B cell (primary cell): ENCODE results near the gene PLD5. TPM values are rescaled to one million over a fixed set of nuclear protein-coding genes. Genes with fewer than 3 reads are reported as not detected.

Experiments
- ATAC-seq: fragments of 200-7000 bp; cut with Tn5 transposase; one replicate; pipeline ENCODE4 v1.10.0; 2021; ENCODE audit warnings: low read depth, mild to moderate bottlenecking, moderate number of reproducible peaks, moderate library complexity
- CTCF ChIA-PET: fragments of 350-600 bp; sonication (Branson Sonifier 250); formaldehyde crosslinking; loops from one replicate; lab custom pipeline; 2021; ENCODE audit warnings: antibody characterized with exemption, inconsistent platforms; lab: Charles Lee
- POLR2A ChIA-PET: fragments of 350-600 bp; sonication (Branson Sonifier 250); formaldehyde crosslinking; loops from one replicate; lab custom pipeline; 2021; ENCODE audit warnings: antibody characterized with exemption; lab: Charles Lee
- DNase-seq: peaks from one replicate; pipeline ENCODE4 v3.0.0; 2013
- H2AFZ ChIP-seq: 2 replicates; pipeline ENCODE4 v1.6.1; 2012; ENCODE audit warnings: mild to moderate bottlenecking, low read depth, low read length; ENCODE audit not compliant: insufficient read depth, poor library complexity, severe bottlenecking
- H3K27ac ChIP-seq, 2 donors: 1 replicate in 1 of 2; 2 replicates in 1 of 2; pipeline ENCODE4 v1.5.1; 2012 to 2013; ENCODE audit warnings: low read length in 2 of 2, mild to moderate bottlenecking in 2 of 2, moderate library complexity in 1 of 2
- H3K27me3 ChIP-seq, 4 experiments: fragments of 200-600 bp in 1 of 4; sonication (generic) in 1 of 4; replicated peaks in 1 of 4; 1 replicate in 2 of 4; 2 replicates in 2 of 4; pipeline versions ENCODE4 v1.6.1 to v1.7.0; 2013 to 2016; ENCODE audit warnings: low read length in 3 of 4, mild to moderate bottlenecking in 2 of 4, mixed read lengths in 1 of 4, moderate library complexity in 1 of 4; ENCODE audit not compliant: insufficient read depth in 4 of 4, control insufficient read depth in 3 of 4; ENCODE audit errors: control extremely low read depth in 1 of 4
- H3K36me3 ChIP-seq, 2 experiments: replicated peaks in 1 of 2; 1 replicate in 1 of 2; 2 replicates in 1 of 2; pipeline versions ENCODE4 v1.6.1 to v1.7.1; 2013; ENCODE audit warnings: low read length in 1 of 2; ENCODE audit not compliant: insufficient read depth in 2 of 2, control insufficient read depth in 1 of 2; ENCODE audit errors: control extremely low read depth in 1 of 2, extremely low read depth in 1 of 2
- H3K4me1 ChIP-seq, 2 donors: fragments of 200-600 bp in 1 of 2; sonication (generic) in 1 of 2; 1 replicate in 1 of 2; 2 replicates in 1 of 2; pipeline versions ENCODE4 v1.5.1 to v1.6.1; 2013 to 2017; ENCODE audit warnings: low read length in 2 of 2; ENCODE audit not compliant: control insufficient read depth in 2 of 2, insufficient read depth in 2 of 2
- H3K4me2 ChIP-seq: replicated peaks from 2 replicates; pipeline ENCODE3; 2012; ENCODE audit warnings: mild to moderate bottlenecking, low read depth, low read length; ENCODE audit not compliant: poor library complexity, severe bottlenecking
- H3K4me3 ChIP-seq, 5 experiments: fragments of 200-600 bp in 1 of 5; sonication (generic) in 1 of 5; 1 replicate in 3 of 5; 2 replicates in 2 of 5; pipeline versions ENCODE4 v1.5.1 to v1.7.0; 2011 to 2016; ENCODE audit warnings: low read length in 4 of 5, mild to moderate bottlenecking in 4 of 5, low read depth in 2 of 5, control low read depth in 1 of 5, moderate library complexity in 1 of 5; ENCODE audit not compliant: insufficient read depth in 1 of 5; ENCODE audit errors: control extremely low read depth in 1 of 5, extremely low read depth in 1 of 5
- H3K79me2 ChIP-seq: fragments of 200-600 bp; sonication (generic); one replicate; pipeline ENCODE4 v1.6.0; 2016; ENCODE audit warnings: low read length; ENCODE audit not compliant: control insufficient read depth, insufficient read depth
- H3K9ac ChIP-seq: fragments of 200-600 bp; sonication (generic); 2 replicates; pipeline ENCODE4 v1.6.1; 2017; ENCODE audit warnings: mild to moderate bottlenecking, low read length, moderate library complexity
- H3K9me3 ChIP-seq, 3 donors: one replicate each; pipeline versions ENCODE4 v1.6.1 to v1.7.1; 2013; ENCODE audit warnings: low read length in 2 of 3; ENCODE audit not compliant: control insufficient read depth in 2 of 3, insufficient read depth in 1 of 3; ENCODE audit errors: control extremely low read depth in 1 of 3
- H4K20me1 ChIP-seq: 2 replicates; pipeline ENCODE4 v1.6.0; 2012; ENCODE audit warnings: mild to moderate bottlenecking, low read length; ENCODE audit not compliant: insufficient read depth, control insufficient read depth, poor library complexity, severe bottlenecking
- H3K27ac Mint-ChIP-seq: one replicate; pipeline ENCODE4 v1.8.0; 2021; ENCODE audit warnings: mixed read lengths
- H3K27me3 Mint-ChIP-seq: one replicate; pipeline ENCODE4 v1.8.0; 2021; ENCODE audit warnings: mixed read lengths
- H3K4me1 Mint-ChIP-seq: one replicate; pipeline ENCODE4 v1.8.0; 2021; ENCODE audit warnings: mixed read lengths
- H3K4me3 Mint-ChIP-seq: one replicate; pipeline ENCODE4 v1.8.0; 2021; ENCODE audit warnings: mixed read lengths
- H3K9me3 Mint-ChIP-seq: one replicate; pipeline ENCODE4 v1.8.0; 2022; ENCODE audit warnings: mixed read lengths; ENCODE audit not compliant: insufficient read depth
- CTCF ChIP-seq: fragments of 200-600 bp; IDR thresholded peaks from one replicate; pipeline ENCODE4 v1.8.0; 2022; ENCODE audit warnings: antibody characterized with exemption, mild to moderate bottlenecking
- EZH2 ChIP-seq: IDR thresholded peaks from 2 replicates; pipeline ENCODE4 v1.6.1; 2012; ENCODE audit warnings: borderline replicate concordance, low read depth, mild to moderate bottlenecking, moderate library complexity, low read length; ENCODE audit not compliant: insufficient read depth, poor library complexity, severe bottlenecking
- WGBS: methylation state at CpG from one replicate; pipeline ENCODE4 v1.1.5; 2013; ENCODE audit warnings: missing lambda C conversion rate; ENCODE audit not compliant: insufficient coverage; 5-methylcytosine and 5-hydroxymethylcytosine counted together
- intact Hi-C: fragments of 100-400 bp; cut with micrococcal nuclease; formaldehyde crosslinking; loops from one replicate; pipeline ENCODE4 v1.10.0; 2022
- polyA plus RNA-seq: library from polyadenylated mRNA; depleted of rRNA; stranded (reverse); fragments of >200 nt; gene quantifications from 2 replicates; pipeline ENCODE4 v1.2.3, GENCODE V29; 2012
- total RNA-seq, 2 donors: library from RNA; stranded (reverse); fragments of 120-200 nt in 1 of 2; gene quantifications; 1 replicate in 1 of 2; 2 replicates in 1 of 2; pipeline versions ENCODE4 v1.2.3 to v1.2.4, GENCODE V29; 2013 to 2022

Gene PLD5
- total and polyA plus RNA-seq, 2 donors (not counting 1 experiment from before 2014, with no cell fraction given): 0.37 to 1.9 TPM

- POLR2A ChIA-PET: no interaction called here
- TF ChIP-seq EZH2: no peak
- no peak for TF ChIP-seq CTCF
- peaks cover 23% of the 10 kb centered on the region for H3K4me1 Mint-ChIP-seq
- CTCF ChIA-PET: no interaction called here
- peak overlapping the region; percentile 62 for H3K9ac ChIP-seq
- H3K4me3 Mint-ChIP-seq: peak overlapping the region; percentile 84
- no peak for DNase-seq
- H3K4me3 ChIP-seq: peak overlapping the region in 3 of 5 experiments; percentile 54 to 60 (median 59)
- peaks cover 23 to 24% of the 10 kb centered on the region in 2 donors for H3K4me1 ChIP-seq
- H3K9me3 Mint-ChIP-seq: no peaks in the 10 kb centered on the region
- peaks cover 58% of the 10 kb centered on the region for H3K27me3 Mint-ChIP-seq
- H3K36me3 ChIP-seq: no peaks in the 10 kb centered on the region
- no peak overlapping the region for H3K27ac ChIP-seq
- intact Hi-C loops: loop anchor here (5.0 kb wide), 1 partner anchor 259 kb away; no protein-coding TSS in a partner anchor
- WGBS: 3% methylated on average over 15 of the region's 26 CpGs
- peak overlapping the region; percentile 76 for H2AFZ ChIP-seq
- H4K20me1 ChIP-seq: no peaks in the 10 kb centered on the region
- no peaks in the 10 kb centered on the region for H3K79me2 ChIP-seq
- H3K27ac Mint-ChIP-seq: no peak overlapping the region
- peaks cover 0 to 2% (median 1%) of the 10 kb centered on the region in 3 donors for H3K9me3 ChIP-seq
- no peak for ATAC-seq
- H3K4me2 ChIP-seq: peak overlapping the region; percentile 88
- peaks cover 0 to 28% (median 13%) of the 10 kb centered on the region in 4 experiments for H3K27me3 ChIP-seq
These were observed 1.3 kb downstream of the PLD5 start for GRCh38 chr1:242522996-242523718.

GRCh38 chr1:242522304-242522945 is 2.1 kb downstream of the PLD5 start:
- Histone ChIP-seq H2AFZ (no peak overlapping the region), H3K27me3 (peaks cover 0 to 28% (median 13%) of the 10 kb centered on the region in 4 experiments), H3K4me2 (peak overlapping the region; percentile 88), H3K36me3 (no peaks in the 10 kb centered on the region), H3K9ac (no peak overlapping the region), H3K4me1 (peaks cover 23 to 24% of the 10 kb centered on the region in 2 donors), H4K20me1 (no peaks in the 10 kb centered on the region), H3K79me2 (no peaks in the 10 kb centered on the region), H3K4me3 (no peak overlapping the region), H3K9me3 (peaks cover 0 to 2% (median 1%) of the 10 kb centered on the region in 3 donors), H3K27ac (no peak overlapping the region)
- POLR2A ChIA-PET: no interaction called here
- Mint-ChIP-seq H3K4me3 (peak overlapping the region; percentile 75), H3K27ac (no peak overlapping the region), H3K9me3 (no peaks in the 10 kb centered on the region), H3K4me1 (peaks cover 23% of the 10 kb centered on the region), H3K27me3 (peaks cover 59% of the 10 kb centered on the region)
- 43% methylated on average over 2 of the region's 6 CpGs for WGBS
- ATAC-seq: no peak
- intact Hi-C loops: loop anchor here (5.0 kb wide), 1 partner anchor 260 kb away; no protein-coding TSS in a partner anchor
- DNase-seq: peak; percentile 6
- TF ChIP-seq EZH2 (no peak), CTCF (no peak)
- CTCF ChIA-PET: no interaction called here
